ENCODE data around the gene ELMO3. TPM values are rescaled to one million over a fixed set of nuclear protein-coding genes. Genes with fewer than 3 reads are reported as not detected.

Gene ELMO3
- total and polyA plus RNA-seq, 2 donors (not counting 3 experiments of a cell fraction or from before 2014, with no cell fraction given), result 3.9 to 5.7 TPM

DNA sequence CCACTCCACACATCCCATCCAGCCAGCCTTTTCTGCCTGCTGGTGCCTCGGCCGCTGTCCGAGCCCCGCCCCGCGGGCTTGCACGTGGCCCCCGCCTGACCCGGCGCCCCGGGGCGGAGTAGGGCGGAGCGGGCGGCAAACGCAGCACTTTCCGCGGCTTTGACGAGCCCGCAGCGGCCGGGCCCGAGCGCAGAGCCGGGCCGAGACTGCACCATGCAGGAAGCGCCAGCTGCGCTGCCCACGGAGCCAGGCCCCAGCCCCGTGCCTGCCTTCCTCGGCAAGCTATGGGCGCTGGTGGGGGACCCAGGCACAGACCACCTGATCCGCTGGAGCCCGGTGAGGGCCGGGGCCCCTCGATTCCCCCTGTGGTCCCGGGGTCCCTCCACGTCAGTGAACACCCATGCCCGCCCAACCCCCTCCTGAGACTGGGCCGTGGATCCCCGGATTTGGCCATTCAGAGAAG lies 34.3 kb upstream of the ELMO3 start, which contains the start of gene HSF4:
Gene HSF4 (plus strand): TSS at position 147 of the 463 bp plus-strand sequence. CDS start 67 bp downstream, at position 214.
- no peaks in the 10 kb centered on the region for H3K9me3 ChIP-seq (replicated peaks; ENCODE audit: control insufficient read depth, insufficient read depth, low read length)
- H3K4me3 ChIP-seq (replicated peaks in 1 of 3; ENCODE audit: insufficient read depth in 1 of 3, low read depth in 1 of 3, low read length in 3 of 3), result peak within 1 kb of the TSS in 1 of 3 experiments; percentile 8
- peaks cover 18% of the 10 kb centered on the region for H3K4me1 ChIP-seq (ENCODE audit: control insufficient read depth, extremely low read depth, insufficient read depth, low read length)
- no peak for TF ChIP-seq POLR2A (IDR thresholded peaks at IDR 0.05; ENCODE audit: low read depth, low read length)
- no peak for TF ChIP-seq CTCF (IDR thresholded peaks at IDR 0.05; ENCODE audit: extremely low read depth in 1 of 2, insufficient read depth in 1 of 2, low read depth in 1 of 2, low read length in 2 of 2)
- TF ChIP-seq MYC (IDR thresholded peaks at IDR 0.05; ENCODE audit: low read depth, low read length), result no peak
- TF ChIP-seq FOS (IDR thresholded peaks at IDR 0.05; ENCODE audit: borderline replicate concordance, insufficient read depth, low read length), result no peak
- no peak for TF ChIP-seq EZH2 (IDR thresholded peaks at IDR 0.05; ENCODE audit: borderline replicate concordance, low read depth, low read length, severe bottlenecking)
- no peak for TF ChIP-seq GATA2 (IDR thresholded peaks at IDR 0.05; ENCODE audit: insufficient read depth, insufficient read length, low read depth, low read length)
- TF ChIP-seq POLR2AphosphoS5 (IDR thresholded peaks at IDR 0.05; ENCODE audit: insufficient read depth, low read depth, low read length), result no peak
- POLR2A ChIA-PET, result interaction anchor here (0.8 kb wide), 1 partner anchor 64 kb away, joined by 5 read pairs; no protein-coding TSS in a partner anchor
- H3K36me3 ChIP-seq (ENCODE audit: control insufficient read depth in 2 of 2, extremely low read depth in 1 of 2, insufficient read depth in 2 of 2, low read length in 2 of 2), result no peaks in the 10 kb centered on the region
- BruUV-seq (replicated peaks), result no TSS peak
- H2AFZ ChIP-seq (ENCODE audit: low read depth, low read length), result no peak within 1 kb of the TSS
- CTCF ChIA-PET, result interaction anchor here (2.4 to 3.4 kb wide), 3 partner anchors 9 to 21 kb away, joined by 6 to 23 read pairs (median 15); no protein-coding TSS in a partner anchor
- dilution Hi-C loops (cut with MboI; ENCODE audit: extremely low pct_ligation_motif_present, low sequenced_read_pairs), result no loop called here
- no peaks in the 10 kb centered on the region for H4K20me1 ChIP-seq (replicated peaks; ENCODE audit: control insufficient read depth, extremely low read depth, insufficient read depth, low read length)
- FAIRE-seq (no peak), DNase-seq (ENCODE audit: low read depth, low spot score) (no peak)
- no peak within 1 kb of the TSS for H3K27ac ChIP-seq (ENCODE audit: insufficient read depth, low read depth, low read length)
- intact Hi-C loops (cut with micrococcal nuclease), result no loop called here
- H3K9me1 ChIP-seq (replicated peaks; ENCODE audit: control insufficient read depth, extremely low read depth, insufficient read depth, low read length), result no peaks in the 10 kb centered on the region
- no peaks in the 10 kb centered on the region for H3K79me2 ChIP-seq (ENCODE audit: control insufficient read depth, insufficient read depth, low read length)
- peak within 1 kb of the TSS; percentile 43 for H3K4me2 ChIP-seq (ENCODE audit: insufficient read depth, low read length)
- H3K9ac ChIP-seq (replicated peaks; ENCODE audit: extremely low read depth, insufficient read depth, low read length), result no peak within 1 kb of the TSS
- peaks cover 36 to 46% of the 10 kb centered on the region in 2 experiments for H3K27me3 ChIP-seq (ENCODE audit: control insufficient read depth in 2 of 2, insufficient read depth in 2 of 2, low read length in 2 of 2)

Data from endothelial cell of umbilical vein (primary cell).